Kidney tubule cell (primary cell): ENCODE measurements around the gene MBNL2.

ENCODE experiments used
- DNase-seq: peaks from one replicate; pipeline ENCODE4 v3.0.0-alpha.2; 2018; ENCODE audit warnings: low spot score

MBNL2 gene

GRCh38 chr13:97422118-97423054, 200.3 kb downstream of the MBNL2 start:
- no peak for DNase-seq

GRCh38 chr13:97423300-97424045, 201.3 kb downstream of the MBNL2 start:
- DNase-seq = no peak

- no peak for DNase-seq
These were observed 203.5 kb downstream of the MBNL2 start for GRCh38 chr13:97425590-97425989.

- no peak for DNase-seq
These were observed 204.6 kb downstream of the MBNL2 start for GRCh38 chr13:97426695-97427094.

GRCh38 chr13:97429681-97430081, 207.5 kb downstream of the MBNL2 start:
- no peak for DNase-seq

- no peak for DNase-seq
These were observed 208.2 kb downstream of the MBNL2 start for GRCh38 chr13:97430296-97430695.

GRCh38 chr13:97431171-97431764, 209.1 kb downstream of the MBNL2 start:
- DNase-seq = no peak

GRCh38 chr13:97432232-97432916, 210.2 kb downstream of the MBNL2 start:
- no peak for DNase-seq

GRCh38 chr13:97432917-97433726, 211.0 kb downstream of the MBNL2 start:
- DNase-seq = peak; percentile 100

GRCh38 chr13:97433727-97434396, 211.7 kb downstream of the MBNL2 start, which contains the start of gene RAP2A:
Gene RAP2A (plus strand): TSS chr13:97434169. CDS start chr13:97434471, 302 bp downstream.
- DNase-seq = peak; percentile 94

GRCh38 chr13:97434397-97435201, 212.5 kb downstream of the MBNL2 start:
- DNase-seq = peak; percentile 36

GRCh38 chr13:97435323-97435722, 213.2 kb downstream of the MBNL2 start:
- no peak for DNase-seq

GRCh38 chr13:97435794-97436193, 213.7 kb downstream of the MBNL2 start:
- DNase-seq = no peak

- no peak for DNase-seq
These were observed 214.7 kb downstream of the MBNL2 start for GRCh38 chr13:97436845-97437244.

GRCh38 chr13:97437729-97438128, 215.6 kb downstream of the MBNL2 start:
- no peak for DNase-seq

GRCh38 chr13:97438856-97439595, 216.9 kb downstream of the MBNL2 start:
- DNase-seq = no peak

GRCh38 chr13:97440598-97441170, 218.6 kb downstream of the MBNL2 start:
- no peak for DNase-seq

- no peak for DNase-seq
These were observed 219.2 kb downstream of the MBNL2 start for GRCh38 chr13:97441368-97441767.
